GM18511 (cell line): ENCODE data around the gene FAM240A.

ENCODE experiments used
- ATAC-seq: cut with Tn5 transposase; IDR thresholded peaks from one replicate; pipeline ENCODE4 v1.9.1; 2021; ENCODE audit warnings: mild to moderate bottlenecking, moderate library complexity; ENCODE audit not compliant: unreplicated experiment

FAM240A gene

DNA sequence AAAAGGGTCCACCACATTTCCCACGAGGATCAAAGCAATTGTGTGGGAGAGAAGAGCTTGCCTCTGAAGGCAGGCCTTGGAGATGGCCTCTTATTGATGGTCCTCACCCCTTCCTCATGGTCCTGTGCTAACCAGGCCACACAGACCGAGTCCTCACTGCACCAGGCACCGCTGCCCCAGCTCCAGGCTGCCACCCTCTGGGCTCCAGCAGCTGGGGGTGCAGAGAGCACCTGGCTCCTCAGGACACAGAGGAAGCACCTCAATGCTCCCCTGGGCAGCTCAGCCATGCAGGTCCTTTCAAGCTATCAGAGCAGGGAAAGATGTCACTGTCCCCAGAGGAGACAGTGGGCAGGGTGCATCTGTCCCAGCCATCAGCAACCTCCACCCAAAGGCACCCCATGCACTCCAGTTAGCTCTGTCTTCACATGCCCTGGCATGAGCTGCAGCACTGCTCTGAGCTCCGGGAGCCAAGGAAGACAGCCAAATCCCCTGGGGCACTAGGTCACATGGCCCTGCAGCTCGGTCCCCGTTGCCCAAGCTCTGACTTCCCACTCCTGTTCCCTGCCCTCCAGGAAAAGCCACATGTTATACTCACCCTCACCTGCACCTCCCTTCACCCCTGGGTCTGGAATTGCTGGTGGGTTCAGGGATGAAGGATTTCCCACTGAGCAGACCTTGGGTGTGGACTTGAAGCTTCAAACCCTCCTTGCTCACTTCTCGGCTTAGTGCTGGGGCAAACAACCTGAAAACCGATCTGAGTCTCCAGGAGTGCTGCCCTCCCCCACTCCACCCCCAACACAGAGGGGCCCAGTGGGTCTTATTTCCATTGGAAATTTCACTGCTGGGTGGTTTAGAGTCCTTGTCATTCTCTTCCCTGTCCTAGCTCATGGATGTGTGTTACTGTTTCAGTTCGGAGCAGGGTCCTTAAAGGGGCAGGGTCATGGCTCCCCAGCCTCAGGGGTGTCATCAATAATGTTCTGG is 48.5 kb downstream of the FAM240A start:
- no peak for ATAC-seq

DNA sequence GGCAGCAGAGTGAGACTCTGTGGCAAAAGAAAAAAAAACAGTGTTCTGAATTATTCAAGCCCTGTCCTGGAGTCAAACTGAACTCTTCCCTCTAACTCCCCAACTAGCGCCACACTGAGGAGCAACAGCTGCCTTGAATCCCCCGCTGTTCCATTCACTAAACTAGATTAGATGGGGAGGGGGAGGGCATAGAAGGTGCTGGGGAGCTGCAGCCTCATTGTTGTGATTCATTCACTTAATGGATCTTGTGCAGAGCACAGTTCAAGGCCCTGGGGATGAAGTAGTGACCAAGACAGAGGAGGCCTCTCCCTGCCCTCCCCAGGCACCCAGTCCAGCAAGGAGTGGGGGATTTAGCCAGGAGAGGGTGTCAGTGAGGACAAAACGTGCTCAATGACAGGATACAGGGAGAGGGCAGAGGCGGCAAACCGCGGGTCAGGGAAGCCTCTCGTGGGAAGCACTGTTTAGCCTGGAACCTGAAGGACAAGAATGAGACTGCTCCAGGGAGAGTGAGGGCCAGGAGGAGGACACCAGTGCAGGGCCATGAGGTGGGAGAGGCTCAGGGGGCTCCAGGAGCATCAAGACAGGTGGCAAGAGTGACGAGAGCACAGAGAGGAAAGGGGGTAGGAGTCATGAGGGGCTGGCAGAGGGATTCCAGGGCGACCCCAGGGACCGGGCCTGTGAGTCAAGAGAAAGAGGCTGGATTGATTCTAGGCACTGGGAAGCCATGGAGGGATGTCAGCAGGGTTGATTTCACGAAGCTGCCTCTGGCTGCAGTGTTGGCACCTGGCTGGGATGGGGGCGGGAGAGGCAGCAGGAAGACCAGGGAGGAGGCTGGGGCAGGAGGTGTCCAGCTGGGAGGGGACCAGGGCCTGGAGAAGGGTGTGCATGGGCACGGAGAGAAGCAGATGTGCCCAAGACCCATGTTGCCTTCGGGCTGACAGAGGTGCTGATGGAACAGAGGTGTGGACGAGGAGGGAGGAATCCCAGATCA is 49.7 kb downstream of the FAM240A start:
- ATAC-seq, result no peak

DNA sequence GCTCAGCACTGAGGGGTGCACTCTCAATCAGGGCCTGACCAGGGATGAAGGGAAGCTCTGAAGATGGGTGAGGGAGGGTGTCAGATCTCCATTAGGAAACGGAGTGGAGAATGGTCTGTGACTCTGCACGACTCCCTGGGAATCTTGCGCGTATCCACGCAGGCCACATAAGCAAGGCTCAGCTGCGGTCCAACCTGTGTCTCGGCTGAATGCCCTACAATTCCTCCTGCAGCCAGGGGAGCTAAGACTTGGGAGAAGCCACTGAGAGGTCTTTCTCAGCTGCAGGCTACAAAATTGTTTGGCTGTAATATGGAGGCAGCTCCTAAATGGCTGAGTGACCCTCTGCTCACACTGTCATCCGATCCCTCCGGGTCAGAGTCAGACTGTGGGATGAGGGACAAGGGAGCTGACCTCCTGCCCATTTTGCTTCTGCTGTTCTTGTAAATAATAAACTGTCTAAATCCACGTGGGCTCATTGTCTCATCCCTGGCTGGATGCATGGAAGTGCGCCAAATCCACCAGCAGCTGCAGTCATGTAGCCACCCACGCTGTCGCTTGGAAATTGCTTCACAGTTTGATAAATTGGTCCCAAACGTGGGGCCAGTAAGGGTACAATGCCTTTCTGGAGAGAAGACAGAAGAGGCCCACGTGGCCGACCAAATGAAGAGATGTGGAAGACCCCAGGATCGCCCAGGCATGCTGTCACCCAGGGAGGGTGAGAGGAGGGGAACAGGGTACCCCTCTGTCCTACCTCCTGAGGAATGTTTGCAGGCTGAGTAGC is 50.6 kb downstream of the FAM240A start:
- ATAC-seq, result no peak

DNA sequence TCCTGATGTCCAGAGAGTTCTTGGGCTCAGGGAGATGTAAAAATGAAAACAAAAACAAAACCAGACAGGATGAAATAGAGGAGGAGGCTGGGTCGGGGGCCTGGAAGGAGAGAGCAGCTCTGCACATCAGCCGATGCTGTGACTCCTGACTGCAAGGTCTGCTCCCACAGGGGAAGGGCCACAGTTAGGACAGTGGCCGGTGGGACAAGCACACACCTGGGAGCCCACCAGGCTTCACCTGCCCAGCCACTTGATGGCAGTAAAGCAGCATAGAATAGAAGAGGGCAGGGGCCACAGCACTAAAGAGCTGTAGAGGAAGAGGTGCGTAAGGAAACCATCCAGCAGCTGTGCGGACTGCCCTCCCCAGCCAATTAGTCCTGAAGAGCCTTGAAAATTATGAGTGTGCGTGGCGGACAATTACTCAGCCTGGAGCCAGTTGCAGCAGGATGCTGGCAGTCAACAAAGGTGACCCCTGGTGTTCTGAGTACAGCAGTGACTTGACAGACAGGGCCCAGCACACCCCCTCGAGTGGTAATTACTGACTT is 51.3 kb downstream of the FAM240A start:
- ATAC-seq, result no peak

DNA sequence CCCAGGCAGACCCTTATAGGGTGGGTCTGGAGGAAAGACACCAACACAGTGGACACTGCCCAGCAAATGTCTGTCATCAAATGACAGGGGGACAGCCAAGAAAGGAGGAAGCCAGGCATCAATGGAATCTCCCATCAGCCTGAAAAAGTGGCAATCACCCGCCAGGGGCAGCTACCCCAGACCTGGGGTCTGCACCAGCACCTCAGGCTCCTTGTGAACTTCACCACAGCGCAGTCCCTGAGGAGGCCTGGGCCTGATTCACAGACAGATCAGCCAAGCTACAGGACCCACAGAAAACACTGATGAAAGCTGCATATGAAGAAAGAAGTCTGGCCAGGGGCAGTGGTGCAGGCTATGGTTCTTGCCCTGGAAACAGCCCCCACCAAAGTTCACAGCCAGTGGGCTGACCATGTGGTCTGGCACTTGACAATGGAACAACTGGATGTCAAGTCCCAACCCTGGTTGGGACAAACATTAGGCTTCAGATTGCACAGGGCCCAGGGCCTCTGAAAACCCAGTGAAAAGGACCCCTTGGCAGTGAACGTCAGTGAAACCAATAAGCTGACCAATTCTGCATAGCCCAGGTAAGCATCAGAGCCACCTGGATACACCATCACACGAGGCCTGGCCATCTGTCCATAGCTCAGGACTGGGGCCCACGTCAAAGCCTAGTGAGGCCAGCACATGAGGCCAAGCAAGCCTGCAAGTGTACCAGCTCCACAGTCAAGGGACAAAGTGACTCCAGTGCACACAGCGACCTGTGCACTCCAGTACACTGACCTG is 52.1 kb downstream of the FAM240A start:
- ATAC-seq, result no peak

DNA sequence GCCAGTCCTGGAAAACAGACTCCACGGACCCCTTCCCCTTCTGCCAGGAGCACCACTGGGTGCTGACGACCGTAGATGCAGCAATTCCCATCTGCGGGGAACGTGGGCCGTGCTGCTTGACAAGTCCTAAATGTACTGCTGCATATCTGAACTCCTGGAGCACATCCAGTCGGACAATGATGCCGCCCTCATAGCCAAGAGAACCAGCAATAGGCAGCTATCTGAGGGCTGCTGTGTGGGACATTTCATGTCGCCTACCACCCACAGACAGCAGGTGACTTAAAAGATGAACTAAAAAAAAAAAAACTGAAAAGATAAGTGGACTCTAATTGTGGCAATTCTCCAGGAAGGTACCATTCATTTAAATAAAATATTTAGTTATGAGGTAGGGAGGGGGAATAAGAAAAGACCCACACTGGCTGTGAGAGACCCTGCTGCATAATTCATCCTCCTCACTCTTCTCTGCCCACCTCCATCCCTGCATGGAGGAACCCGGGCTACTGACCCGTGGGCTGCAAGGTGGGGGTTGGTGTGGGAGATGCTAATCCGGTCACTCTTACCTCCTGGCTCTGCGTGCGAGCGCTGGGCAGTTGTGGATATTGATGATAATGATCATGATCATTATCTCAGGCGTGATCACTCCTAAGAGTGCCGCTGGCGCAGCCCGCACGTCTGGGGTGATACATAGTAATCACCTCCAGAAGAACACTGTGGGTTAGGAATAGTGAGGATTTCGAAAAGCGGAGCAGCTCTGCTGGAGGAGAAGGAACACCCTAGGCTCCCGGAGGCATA is 52.8 kb downstream of the FAM240A start:
- ATAC-seq, result no peak

DNA sequence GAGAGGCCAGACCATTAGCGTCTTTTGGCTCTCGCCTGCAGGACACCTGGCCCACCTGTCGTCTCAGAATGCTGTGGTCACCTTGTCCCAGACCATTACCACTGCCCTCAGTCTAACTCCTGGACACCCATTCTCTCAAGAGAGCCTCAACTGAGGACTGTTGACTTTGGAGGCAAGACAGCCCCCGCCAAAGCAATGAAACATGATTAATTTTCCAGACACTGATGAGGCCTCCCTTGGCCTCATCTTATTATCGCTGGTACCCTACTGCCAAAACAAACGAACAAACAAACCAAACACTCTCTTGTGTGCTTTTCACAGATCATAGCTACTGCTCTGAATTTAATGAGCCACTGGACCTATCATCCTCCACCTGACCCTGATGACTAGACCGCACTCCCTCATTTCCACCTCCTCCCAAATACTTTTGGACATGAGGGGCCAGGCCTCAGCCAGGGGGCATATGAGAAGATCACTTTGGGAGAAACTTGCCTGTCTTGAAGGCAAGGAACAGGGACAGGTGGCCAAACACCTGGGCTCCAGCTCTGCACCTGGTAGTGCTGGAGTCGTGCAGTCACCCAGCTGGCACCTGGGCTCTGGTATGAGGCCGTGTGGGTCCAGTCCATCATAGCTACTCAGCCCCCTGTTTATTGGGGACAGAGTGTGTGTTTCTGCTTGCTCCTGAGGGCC is 53.6 kb downstream of the FAM240A start:
- no peak for ATAC-seq

DNA sequence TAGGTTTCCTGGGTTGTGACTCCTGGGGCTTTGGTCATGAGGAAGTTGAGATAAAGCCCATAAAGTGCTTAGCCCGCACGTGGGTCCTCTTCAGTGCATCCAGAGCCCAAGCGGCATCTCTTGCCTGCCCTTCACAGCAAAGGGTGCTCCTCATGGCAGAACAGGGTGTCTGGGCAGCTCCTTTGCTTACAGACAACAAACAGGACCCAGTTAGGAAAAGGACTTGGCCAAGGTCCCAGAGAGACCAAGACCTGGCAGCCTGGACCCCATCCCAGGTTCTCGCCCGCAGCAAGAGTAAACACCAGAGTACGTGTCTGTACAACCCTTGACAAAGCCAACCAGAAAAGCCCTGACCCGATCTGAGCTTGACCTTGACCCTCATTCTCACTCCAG is 54.1 kb downstream of the FAM240A start:
- ATAC-seq, result no peak

DNA sequence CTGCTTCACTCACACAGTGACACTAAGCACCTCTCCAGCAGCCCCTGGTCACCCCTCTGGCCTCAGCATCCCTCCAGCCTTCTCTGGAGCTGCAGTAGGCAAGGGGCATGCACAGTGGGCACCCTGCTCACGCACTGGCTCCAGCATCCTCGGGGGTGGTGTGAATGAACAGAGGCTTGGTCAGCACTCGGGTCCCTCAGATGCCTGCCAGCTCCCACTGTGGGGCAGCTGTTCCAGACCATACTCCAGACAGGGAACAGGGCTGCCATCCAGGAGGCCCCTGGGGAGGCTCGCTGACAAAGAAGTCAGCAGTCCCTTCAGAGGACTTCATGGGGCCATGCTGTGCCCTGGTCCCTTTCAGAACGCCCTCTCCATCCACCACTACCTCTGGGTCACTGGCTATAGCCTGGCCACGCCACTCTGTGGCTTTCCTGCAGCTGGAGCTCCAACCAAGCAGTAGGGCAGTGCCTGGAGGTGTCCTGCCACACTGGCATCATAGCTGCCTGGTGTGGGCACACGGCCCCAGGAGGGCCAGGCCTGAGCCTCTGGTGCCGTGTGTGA is 54.8 kb downstream of the FAM240A start:
- ATAC-seq, result no peak

DNA sequence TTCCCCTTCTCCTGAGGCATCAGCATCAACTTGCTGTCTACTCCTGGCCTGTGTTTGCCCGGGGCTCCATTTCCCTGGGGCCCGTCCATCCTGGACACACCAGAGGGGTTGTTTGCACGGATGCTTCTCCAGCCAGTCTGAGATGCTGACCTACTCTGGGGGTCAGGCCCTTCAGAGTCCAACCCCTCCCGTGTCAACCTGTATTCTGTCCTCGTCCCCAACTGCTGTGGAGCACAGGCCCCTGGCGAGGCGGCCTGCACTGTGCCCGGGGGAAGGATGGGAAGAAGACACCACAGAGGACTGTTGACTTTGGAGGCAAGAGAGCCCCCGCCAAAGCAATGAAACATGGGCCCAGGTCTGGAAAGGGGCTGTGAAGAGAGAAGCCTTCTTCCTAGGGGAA is 55.3 kb downstream of the FAM240A start:
- no peak for ATAC-seq

DNA sequence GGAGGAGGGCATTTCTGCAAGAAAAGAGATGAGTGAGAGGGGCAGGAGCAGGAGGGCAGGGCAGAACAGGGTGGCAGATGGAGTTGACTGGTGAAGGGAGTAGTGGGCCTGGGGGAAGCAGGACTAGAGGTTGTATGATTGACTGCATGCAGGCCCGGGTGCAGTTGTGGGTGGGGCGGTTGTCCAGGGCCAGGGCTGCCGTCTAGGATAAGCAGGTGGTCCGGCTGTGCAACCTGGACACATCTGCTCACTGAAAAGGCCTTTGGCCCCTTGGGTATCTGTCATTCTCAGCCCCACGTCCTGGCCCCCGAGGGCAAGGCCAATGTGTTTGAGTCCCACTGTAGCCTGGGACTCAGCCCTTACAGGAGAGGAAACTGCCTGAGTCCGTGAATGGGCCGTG is 55.8 kb downstream of the FAM240A start:
- no peak for ATAC-seq

DNA sequence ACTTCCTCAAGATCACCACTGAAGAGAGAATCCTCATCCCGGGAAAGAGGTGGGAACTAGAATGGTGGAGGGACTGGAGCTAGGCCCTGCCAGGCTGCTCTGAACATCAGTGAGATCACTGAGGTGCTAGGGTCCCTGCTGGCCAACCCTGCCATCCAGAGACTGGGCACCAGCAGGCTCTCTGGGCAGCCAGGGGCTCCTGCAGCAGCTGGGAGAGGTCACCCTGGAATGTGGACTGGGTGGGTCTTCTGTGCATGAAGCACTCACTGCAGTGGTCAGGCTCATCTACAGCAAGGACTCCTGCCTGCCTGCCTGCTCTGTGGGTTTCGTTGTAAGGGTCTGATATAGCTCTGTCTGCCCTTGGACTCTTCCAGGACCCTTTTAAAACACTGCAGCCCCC is 56.3 kb downstream of the FAM240A start:
- ATAC-seq, result no peak

DNA sequence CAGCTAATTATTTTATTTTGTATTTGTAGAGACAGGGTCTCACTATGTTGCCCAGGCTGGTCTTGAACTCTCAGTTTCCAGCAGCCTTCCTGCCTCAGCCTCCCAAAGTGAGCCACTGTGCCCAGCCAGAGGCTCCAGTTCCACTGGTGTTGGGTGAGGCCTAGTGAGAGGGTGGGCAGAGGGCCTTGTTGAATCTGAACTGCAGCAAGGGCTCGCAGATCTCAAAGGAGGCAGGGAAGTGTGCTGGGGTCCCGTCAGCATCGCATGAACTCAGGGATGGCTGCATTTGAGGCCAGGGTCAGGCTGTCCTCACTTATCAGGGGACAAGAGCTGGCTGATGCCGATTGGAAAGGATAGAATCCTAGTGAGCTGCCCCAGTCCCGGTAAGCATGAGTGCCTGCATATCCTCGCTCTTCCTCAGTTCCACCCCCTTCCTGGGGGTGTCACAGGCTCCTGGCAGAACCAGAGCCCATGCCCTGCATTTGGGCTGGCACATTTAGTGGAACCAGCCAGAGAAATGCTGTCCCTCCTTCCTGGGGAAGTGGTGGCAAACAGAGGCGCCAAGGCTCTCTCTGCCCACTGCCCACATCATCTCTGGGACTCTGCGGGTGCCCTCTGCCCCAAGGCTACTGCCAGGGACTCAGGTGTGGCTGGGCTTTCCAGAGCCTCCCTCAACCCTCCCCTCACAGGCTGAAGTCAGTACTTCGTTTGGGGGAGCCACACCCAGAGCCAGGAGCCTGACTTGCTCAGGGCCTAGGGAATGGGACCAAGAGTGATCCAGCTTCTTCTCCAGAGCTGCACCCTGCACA is 57.1 kb downstream of the FAM240A start:
- no peak for ATAC-seq

DNA sequence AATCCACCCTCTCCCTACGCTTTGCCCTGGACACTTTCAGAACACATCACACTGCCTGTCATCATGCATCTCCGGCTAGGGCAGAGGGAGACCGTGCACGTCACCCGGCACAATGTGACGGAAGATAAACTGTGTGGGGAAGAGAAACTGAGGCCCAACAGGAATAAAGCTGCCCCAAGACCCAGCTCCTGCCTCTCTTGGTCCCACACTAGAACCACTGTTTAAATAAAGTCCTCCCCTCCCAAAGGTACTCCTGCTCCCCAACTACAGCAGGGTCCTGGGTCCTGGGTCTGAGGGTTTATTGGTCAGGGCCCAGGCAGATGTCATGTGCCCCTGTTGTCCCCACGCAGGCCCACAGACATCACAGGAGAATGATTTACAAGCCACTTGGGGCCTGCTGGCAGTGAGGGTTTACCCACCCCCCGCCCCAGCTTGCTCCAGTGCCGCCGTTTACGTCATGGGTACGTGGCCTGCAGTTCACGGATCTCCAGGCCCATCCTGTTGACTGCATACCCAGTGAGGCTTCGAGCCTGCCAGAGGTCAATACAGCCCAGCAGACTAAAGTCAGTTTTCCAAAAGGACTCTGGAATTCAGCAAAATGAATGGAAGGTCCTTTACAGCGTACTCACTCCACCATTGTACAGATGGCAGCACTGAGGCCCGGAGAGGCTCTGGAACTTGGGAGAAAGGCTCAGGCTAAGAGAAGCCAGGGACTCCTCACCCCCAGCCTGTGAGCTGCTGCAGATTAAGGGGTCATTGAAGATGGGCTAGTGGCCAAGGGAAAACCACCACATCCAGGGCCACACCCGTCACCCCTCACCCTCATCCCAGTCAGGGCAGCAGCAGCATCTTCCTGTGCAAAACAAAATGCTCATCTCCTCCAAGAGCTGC is 57.9 kb downstream of the FAM240A start:
- ATAC-seq, result no peak

DNA sequence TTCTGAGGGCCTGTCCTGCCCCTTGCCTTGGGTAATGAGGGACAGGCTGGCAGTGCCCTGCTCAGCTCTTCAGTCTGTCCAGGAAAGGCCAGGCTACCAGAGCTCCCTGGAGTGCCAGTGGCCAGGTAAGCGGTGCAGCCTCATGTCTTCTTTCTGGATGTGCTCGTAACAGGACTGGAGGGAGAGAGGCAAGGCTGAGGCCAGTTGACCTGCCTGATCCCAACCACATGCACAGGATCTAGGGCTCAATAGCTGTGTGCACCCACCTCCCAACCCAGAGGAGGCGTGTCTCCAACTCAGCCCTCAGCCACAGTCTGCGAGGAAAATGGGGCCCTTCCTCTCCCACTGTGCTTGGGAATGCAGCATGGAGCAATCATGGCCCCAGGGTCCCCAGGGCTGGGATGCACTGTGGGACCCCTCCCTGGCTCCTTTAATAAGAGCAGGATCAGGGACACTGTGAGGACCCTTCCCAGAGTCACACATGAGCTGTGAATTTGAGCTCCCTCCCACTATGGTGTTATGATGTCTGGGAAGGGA is 58.6 kb downstream of the FAM240A start:
- no peak for ATAC-seq
